Glutamatergic neuron (in vitro differentiated cells): ENCODE measurements around the gene TRIM24. TPM values are rescaled to one million over a fixed set of nuclear protein-coding genes. Genes with fewer than 3 reads are reported as not detected.

Experiments
- total RNA-seq: library from RNA; stranded (reverse); fragmentation: NEBNext Ultra II Directional; extraction: Animal tissue kit (Norgen Biotek cat#: 25700); gene quantifications from one replicate; pipeline ENCODE4 v1.2.1, GENCODE V29; 2021; ENCODE audit not compliant: unreplicated experiment

Gene TRIM24
- total RNA-seq, 1 donor from 2014 or later = 85.6 TPM

Other genes with a start within 250 kb of the TRIM24 start
- gene SVOPL, start 241.1 kb downstream of the TRIM24 start, total RNA-seq = not detected